ENCODE results near the gene ENPP6.

ENPP6 gene

DNA sequence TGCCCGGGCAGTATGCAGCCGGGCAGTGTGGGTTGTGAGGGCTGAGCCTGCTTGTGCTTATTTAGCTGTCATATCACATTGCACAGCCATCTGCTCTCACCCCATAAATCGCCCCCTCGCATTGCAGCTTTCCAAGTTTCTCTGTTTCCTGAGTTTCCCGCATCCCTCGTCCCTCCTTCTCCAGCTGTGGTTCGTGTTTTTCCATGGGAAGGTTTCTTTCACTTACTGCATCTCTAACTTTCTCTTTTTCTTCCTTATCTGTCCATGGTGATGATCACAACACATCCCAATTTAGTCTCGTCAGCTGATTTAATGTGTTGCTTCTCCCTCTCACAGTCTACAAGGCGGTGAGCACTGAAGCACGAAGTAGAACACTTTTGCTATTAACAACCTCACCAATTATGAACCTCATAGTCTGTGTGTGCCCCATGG lies 118.1 kb downstream of the ENPP6 start:
- H3K9me2 ChIP-seq (replicated peaks; ENCODE audit: insufficient read depth, low read length): no peaks in the 10 kb centered on the region
- no peak overlapping the region for H2AFZ ChIP-seq (ENCODE audit: low read length)
- H3K27me3 ChIP-seq (replicated peaks; ENCODE audit: insufficient read depth, low read length): no peaks in the 10 kb centered on the region
- H3K9me3 ChIP-seq (replicated peaks; ENCODE audit: insufficient read depth, low read length): no peaks in the 10 kb centered on the region
- H3K36me3 ChIP-seq (replicated peaks; ENCODE audit: insufficient read depth, low read length): no peaks in the 10 kb centered on the region
- TF ChIP-seq EZH2 (optimal IDR thresholded peaks at IDR 0.05; ENCODE audit: low read depth, low read length) (no peak), CTCF (IDR thresholded peaks at IDR 0.05; ENCODE audit: low read length) (no peak), EZH2phosphoT487 (IDR thresholded peaks at IDR 0.05; ENCODE audit: low read length) (no peak)
- no peak overlapping the region for H3K4me2 ChIP-seq (ENCODE audit: low read depth, low read length)
- H3K27ac ChIP-seq (ENCODE audit: low read length): no peak overlapping the region
- DNase-seq: no peak
- no peaks in the 10 kb centered on the region for H3F3A ChIP-seq (ENCODE audit: insufficient read depth, low read length)
- H4K20me1 ChIP-seq (ENCODE audit: insufficient read depth, low read length): no peaks in the 10 kb centered on the region
- no peak overlapping the region for H3K4me3 ChIP-seq (ENCODE audit: low read length)
- no peaks in the 10 kb centered on the region for H3K4me1 ChIP-seq (ENCODE audit: low read length)
- H3K9ac ChIP-seq (ENCODE audit: low read length): no peak overlapping the region
- no peaks in the 10 kb centered on the region for H3K79me2 ChIP-seq (ENCODE audit: low read length)

DNA sequence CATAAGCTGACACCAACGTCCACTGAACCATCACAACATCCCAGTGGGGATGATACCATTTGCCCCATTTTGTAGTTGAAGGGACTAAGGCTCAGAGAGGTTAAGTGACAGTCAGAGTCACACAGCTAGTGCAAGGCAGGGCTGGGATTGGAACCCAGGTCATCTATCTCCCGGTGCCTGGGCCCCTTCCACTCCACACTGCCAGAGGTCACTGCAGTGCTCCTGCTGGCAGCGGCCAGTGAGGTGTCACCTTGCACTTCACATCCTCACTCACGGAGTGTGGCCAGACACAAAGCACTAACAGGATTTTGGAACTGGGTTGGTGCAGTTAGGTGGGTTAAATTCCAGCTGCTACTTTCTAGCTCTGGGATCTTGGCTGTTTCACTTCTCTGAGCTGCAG lies 118.7 kb downstream of the ENPP6 start:
- no peak overlapping the region for H2AFZ ChIP-seq (ENCODE audit: low read length)
- no peak overlapping the region for H3K4me3 ChIP-seq (ENCODE audit: low read length)
- no peaks in the 10 kb centered on the region for H3K4me1 ChIP-seq (ENCODE audit: low read length)
- H4K20me1 ChIP-seq (ENCODE audit: insufficient read depth, low read length): no peaks in the 10 kb centered on the region
- no peaks in the 10 kb centered on the region for H3F3A ChIP-seq (ENCODE audit: insufficient read depth, low read length)
- H3K9me3 ChIP-seq (replicated peaks; ENCODE audit: insufficient read depth, low read length): no peaks in the 10 kb centered on the region
- H3K9ac ChIP-seq (ENCODE audit: low read length): no peak overlapping the region
- no peak overlapping the region for H3K4me2 ChIP-seq (ENCODE audit: low read depth, low read length)
- H3K27ac ChIP-seq (ENCODE audit: low read length): no peak overlapping the region
- DNase-seq: no peak
- H3K36me3 ChIP-seq (replicated peaks; ENCODE audit: insufficient read depth, low read length): no peaks in the 10 kb centered on the region
- no peak for TF ChIP-seq CTCF (IDR thresholded peaks at IDR 0.05; ENCODE audit: low read length)
- TF ChIP-seq EZH2 (optimal IDR thresholded peaks at IDR 0.05; ENCODE audit: low read depth, low read length): no peak
- no peak for TF ChIP-seq EZH2phosphoT487 (IDR thresholded peaks at IDR 0.05; ENCODE audit: low read length)
- H3K27me3 ChIP-seq (replicated peaks; ENCODE audit: insufficient read depth, low read length): no peaks in the 10 kb centered on the region
- no peaks in the 10 kb centered on the region for H3K9me2 ChIP-seq (replicated peaks; ENCODE audit: insufficient read depth, low read length)
- no peaks in the 10 kb centered on the region for H3K79me2 ChIP-seq (ENCODE audit: low read length)

DNA sequence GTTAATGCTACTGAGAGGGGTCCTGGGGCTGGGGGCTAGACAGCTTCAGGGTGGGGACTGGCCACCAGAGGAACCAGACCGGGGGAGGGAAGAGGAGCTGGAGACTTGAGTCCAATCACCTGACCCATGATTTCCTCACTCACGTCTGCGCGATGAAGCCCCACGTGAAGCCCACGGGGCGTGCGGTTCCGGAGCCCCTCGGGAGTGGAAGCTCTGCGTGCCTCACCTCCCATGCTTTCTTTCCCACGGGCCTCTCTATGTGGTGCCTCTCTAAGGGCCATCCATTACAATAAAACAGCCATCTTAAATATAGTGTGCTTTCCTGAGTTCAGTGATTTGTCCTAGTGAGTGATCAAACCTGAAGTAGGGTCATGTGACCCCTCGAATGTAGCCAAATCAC lies 119.9 kb downstream of the ENPP6 start:
- Histone ChIP-seq H3K9me2 (replicated peaks; ENCODE audit: insufficient read depth, low read length) (no peaks in the 10 kb centered on the region), H3K4me2 (ENCODE audit: low read depth, low read length) (no peak overlapping the region), H3F3A (ENCODE audit: insufficient read depth, low read length) (no peaks in the 10 kb centered on the region), H3K9me3 (replicated peaks; ENCODE audit: insufficient read depth, low read length) (no peaks in the 10 kb centered on the region), H3K79me2 (ENCODE audit: low read length) (no peaks in the 10 kb centered on the region), H3K36me3 (replicated peaks; ENCODE audit: insufficient read depth, low read length) (no peaks in the 10 kb centered on the region), H3K9ac (ENCODE audit: low read length) (no peak overlapping the region), H4K20me1 (ENCODE audit: insufficient read depth, low read length) (no peaks in the 10 kb centered on the region), H3K27me3 (replicated peaks; ENCODE audit: insufficient read depth, low read length) (no peaks in the 10 kb centered on the region), H2AFZ (ENCODE audit: low read length) (no peak overlapping the region), H3K4me3 (ENCODE audit: low read length) (no peak overlapping the region), H3K4me1 (ENCODE audit: low read length) (no peaks in the 10 kb centered on the region), H3K27ac (ENCODE audit: low read length) (no peak overlapping the region)
- DNase-seq: no peak
- no peak for TF ChIP-seq CTCF (IDR thresholded peaks at IDR 0.05; ENCODE audit: low read length)
- no peak for TF ChIP-seq EZH2 (optimal IDR thresholded peaks at IDR 0.05; ENCODE audit: low read depth, low read length)
- TF ChIP-seq EZH2phosphoT487 (IDR thresholded peaks at IDR 0.05; ENCODE audit: low read length): no peak
